ENCODE measurements around the gene GUCY2F. TPM values are rescaled to one million over a fixed set of nuclear protein-coding genes. Genes with fewer than 3 reads are reported as not detected.

Gene GUCY2F
- total RNA-seq, 1 donor from 2014 or later: 0.07 TPM

DNA sequence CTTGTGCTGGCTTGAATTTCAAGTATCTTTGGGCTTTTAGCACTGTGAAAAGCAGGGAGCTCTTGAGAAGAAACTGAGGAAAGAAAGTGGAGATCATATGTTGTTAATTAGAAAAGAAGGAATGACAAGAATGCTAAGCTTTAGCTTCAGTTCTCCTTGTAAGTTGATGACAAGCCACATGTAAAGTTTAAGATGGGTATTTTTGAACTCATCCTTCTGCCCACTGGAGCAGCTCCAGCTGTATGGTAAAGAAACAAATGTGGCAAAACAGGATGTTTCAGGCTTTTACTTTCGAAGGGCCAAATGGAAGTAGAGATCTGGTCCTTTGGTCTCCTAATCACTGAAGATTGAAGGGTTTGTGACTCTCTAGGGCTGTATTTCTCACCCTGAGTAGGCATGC is 137.8 kb downstream of the GUCY2F start:
- Mint-ChIP-seq H3K9me3 (peaks cover 10% of the 10 kb centered on the region), H3K4me1 (peaks cover 5% of the 10 kb centered on the region), H3K4me3 (no peak overlapping the region), H3K27me3 (ENCODE audit: low read depth) (no peaks in the 10 kb centered on the region), H3K36me3 (ENCODE audit: low read depth) (no peaks in the 10 kb centered on the region), H3K27ac (ENCODE audit: unreplicated experiment) (no peak overlapping the region)
- DNase-seq (ENCODE audit: low read depth, low spot score): no peak
- no peak for TF ChIP-seq CTCF (conservative IDR thresholded peaks at IDR 0.05)

GRCh38 chrX:109343671-109344070 is 138.2 kb downstream of the GUCY2F start:
- TF ChIP-seq CTCF (conservative IDR thresholded peaks at IDR 0.05): no peak
- DNase-seq (ENCODE audit: low read depth, low spot score): no peak
- Mint-ChIP-seq H3K27ac (ENCODE audit: unreplicated experiment) (no peak overlapping the region), H3K36me3 (ENCODE audit: low read depth) (no peaks in the 10 kb centered on the region), H3K9me3 (peaks cover 10% of the 10 kb centered on the region), H3K27me3 (ENCODE audit: low read depth) (no peaks in the 10 kb centered on the region), H3K4me1 (peaks cover 5% of the 10 kb centered on the region), H3K4me3 (no peak overlapping the region)

- TF ChIP-seq CTCF (conservative IDR thresholded peaks at IDR 0.05): no peak
- no peak for DNase-seq (ENCODE audit: low read depth, low spot score)
- H3K36me3 Mint-ChIP-seq (ENCODE audit: low read depth): peaks cover 8% of the 10 kb centered on the region
- no peaks in the 10 kb centered on the region for H3K4me1 Mint-ChIP-seq
- no peak overlapping the region for H3K4me3 Mint-ChIP-seq
- no peak overlapping the region for H3K27ac Mint-ChIP-seq (ENCODE audit: unreplicated experiment)
- H3K27me3 Mint-ChIP-seq (ENCODE audit: low read depth): no peaks in the 10 kb centered on the region
- H3K9me3 Mint-ChIP-seq: peaks cover 15% of the 10 kb centered on the region
Measured at GRCh38 chrX:109336141-109336540, 145.7 kb downstream of the GUCY2F start.

DNA sequence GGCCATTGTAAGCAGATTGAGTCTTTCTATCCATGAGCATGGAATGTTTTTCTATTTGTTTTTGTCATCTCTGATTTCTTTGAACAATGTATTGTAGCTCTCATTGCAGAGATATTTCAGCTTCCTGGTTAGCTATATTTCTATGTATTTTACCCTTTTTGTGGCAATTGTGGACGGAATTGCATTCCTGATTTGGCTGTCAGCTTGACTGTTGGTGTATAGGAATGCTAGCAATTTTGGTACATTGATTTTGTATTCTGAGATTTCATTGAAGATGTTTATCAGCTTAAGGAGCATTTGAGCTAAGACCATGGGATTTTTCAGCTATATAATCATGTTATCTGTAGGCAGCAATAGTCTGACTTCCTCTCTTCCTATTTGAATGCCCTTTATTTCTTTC is 154.6 kb downstream of the GUCY2F start:
- Mint-ChIP-seq H3K9me3 (peaks cover 11% of the 10 kb centered on the region), H3K27ac (ENCODE audit: unreplicated experiment) (no peak overlapping the region), H3K36me3 (ENCODE audit: low read depth) (peaks cover 3% of the 10 kb centered on the region), H3K27me3 (ENCODE audit: low read depth) (peaks cover 2% of the 10 kb centered on the region), H3K4me3 (no peak overlapping the region), H3K4me1 (no peaks in the 10 kb centered on the region)
- DNase-seq (ENCODE audit: low read depth, low spot score): no peak
- no peak for TF ChIP-seq CTCF (conservative IDR thresholded peaks at IDR 0.05)

Other genes starting within 250 kb of the GUCY2F start
- 13.9 and 15.0 TPM in 2 replicates for gene NXT2, start 54.8 kb upstream of the GUCY2F start, total RNA-seq
- gene KCNE5, start 143.1 kb upstream of the GUCY2F start, total RNA-seq: 1.9 TPM in 2 replicates

Measured in neural crest cell (in vitro differentiated cells).